Measurements from ENCODE around the gene NPIPA5. TPM values are rescaled to one million over a fixed set of nuclear protein-coding genes. Genes with fewer than 3 reads are reported as not detected.
"Not testable (repeated sequence)": the region's sequence is repeated elsewhere in the genome, so short reads cannot be mapped to it uniquely, and the experiment has no call there.

NPIPA5 gene
- total and polyA plus RNA-seq, 2 of the 13 experiments (the other 11 are each of a cell fraction or from before 2014, with no cell fraction given), result 9.7 to 21.5 TPM

- peak; percentile 18; the same call in 1 of the 2 replicates for TF ChIP-seq AHDC1 (CRISPR knock-in tag; IDR thresholded peaks at IDR 0.05; ENCODE audit: borderline replicate concordance)
- peak; percentile 91 for TF ChIP-seq RARA (CRISPR knock-in tag; IDR thresholded peaks at IDR 0.05)
- TF ChIP-seq MED1 (CRISPR knock-in tag; IDR thresholded peaks at IDR 0.05), result peak; percentile 64
- TF ChIP-seq ZBTB7B (CRISPR knock-in tag; IDR thresholded peaks at IDR 0.05), result peak; percentile 50; the same call in 1 of the 2 replicates
- peak; percentile 60; the same call in 1 of the 2 replicates for TF ChIP-seq HDAC2 (CRISPR knock-in tag; IDR thresholded peaks at IDR 0.05)
- 0 out of 2 replicates have a peak, but pooled peaks have one; percentile 11 for TF ChIP-seq HOMEZ (CRISPR knock-in tag; IDR thresholded peaks at IDR 0.05; ENCODE audit: low read depth)
- TF ChIP-seq ZNF850 (CRISPR knock-in tag; conservative IDR thresholded peaks at IDR 0.05), result 0 out of 2 replicates have a peak, but pooled peaks have one; percentile 31
- TF ChIP-seq PHF21A (CRISPR knock-in tag; IDR thresholded peaks at IDR 0.05), result peak; percentile 35; the same call in 1 of the 2 replicates
- peak; percentile 24 for TF ChIP-seq NFYB (CRISPR knock-in tag; IDR thresholded peaks at IDR 0.05)
- TF ChIP-seq FOXO1 (CRISPR knock-in tag; IDR thresholded peaks at IDR 0.05), result peak; percentile 29; the same call in 1 of the 2 replicates
- peak; percentile 39; the same call in 1 of the 2 replicates for TF ChIP-seq HOXA5 (CRISPR knock-in tag; IDR thresholded peaks at IDR 0.05)
- TF ChIP-seq SOX13 (IDR thresholded peaks at IDR 0.05), result not testable (repeated sequence)
- TF ChIP-seq SOX13 (CRISPR knock-in tag; conservative IDR thresholded peaks at IDR 0.05 in 1 of 2, IDR thresholded peaks at IDR 0.05 in 1 of 2), result peak in 1 of 2 experiments; percentile 40; a peak in 1 of 4 replicates
- peak; percentile 77; the same call in 1 of the 2 replicates for TF ChIP-seq SNAI1 (CRISPR knock-in tag; IDR thresholded peaks at IDR 0.05; ENCODE audit: borderline replicate concordance)
- peak in 1 of 2 experiments; percentile 52; a peak in 1 of 4 replicates for TF ChIP-seq NR2F1 (CRISPR knock-in tag; IDR thresholded peaks at IDR 0.05)
- TF ChIP-seq ARID5B (CRISPR knock-in tag; IDR thresholded peaks at IDR 0.05), result peak; percentile 64
- TF ChIP-seq GATAD2A (CRISPR knock-in tag; IDR thresholded peaks at IDR 0.05), result peak; percentile 64
These were observed 18.4 kb upstream of the NPIPA5 start (continued) for GRCh38 chr16:15396509-15396829.

Measured in HepG2 (cell line).